ENCODE measurements around the gene OTOGL. TPM values are rescaled to one million over a fixed set of nuclear protein-coding genes. Genes with fewer than 3 reads are reported as not detected.

Gene OTOGL
- total RNA-seq, 1 donor from 2014 or later = 0.09 TPM

DNA sequence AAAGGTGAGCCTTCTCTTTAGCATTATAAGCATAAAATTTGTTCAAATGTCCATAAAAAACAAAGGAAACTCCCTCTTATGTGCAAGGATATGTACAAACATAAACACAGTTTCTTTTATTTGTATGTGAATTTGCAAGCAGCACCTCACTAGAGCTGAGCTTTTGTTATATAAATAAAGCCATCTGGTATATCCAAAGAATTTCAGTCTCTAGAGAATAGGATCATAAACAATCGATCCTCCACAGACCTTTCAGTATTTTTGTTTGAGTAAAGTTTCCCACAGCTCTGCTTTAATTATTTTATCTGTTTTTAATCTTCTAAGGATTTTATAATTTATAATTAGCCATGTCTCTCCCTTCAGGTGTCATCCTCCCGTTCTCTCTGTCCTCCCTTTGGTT lies 89.2 kb downstream of the OTOGL start:
- TF ChIP-seq, protein P1, sequence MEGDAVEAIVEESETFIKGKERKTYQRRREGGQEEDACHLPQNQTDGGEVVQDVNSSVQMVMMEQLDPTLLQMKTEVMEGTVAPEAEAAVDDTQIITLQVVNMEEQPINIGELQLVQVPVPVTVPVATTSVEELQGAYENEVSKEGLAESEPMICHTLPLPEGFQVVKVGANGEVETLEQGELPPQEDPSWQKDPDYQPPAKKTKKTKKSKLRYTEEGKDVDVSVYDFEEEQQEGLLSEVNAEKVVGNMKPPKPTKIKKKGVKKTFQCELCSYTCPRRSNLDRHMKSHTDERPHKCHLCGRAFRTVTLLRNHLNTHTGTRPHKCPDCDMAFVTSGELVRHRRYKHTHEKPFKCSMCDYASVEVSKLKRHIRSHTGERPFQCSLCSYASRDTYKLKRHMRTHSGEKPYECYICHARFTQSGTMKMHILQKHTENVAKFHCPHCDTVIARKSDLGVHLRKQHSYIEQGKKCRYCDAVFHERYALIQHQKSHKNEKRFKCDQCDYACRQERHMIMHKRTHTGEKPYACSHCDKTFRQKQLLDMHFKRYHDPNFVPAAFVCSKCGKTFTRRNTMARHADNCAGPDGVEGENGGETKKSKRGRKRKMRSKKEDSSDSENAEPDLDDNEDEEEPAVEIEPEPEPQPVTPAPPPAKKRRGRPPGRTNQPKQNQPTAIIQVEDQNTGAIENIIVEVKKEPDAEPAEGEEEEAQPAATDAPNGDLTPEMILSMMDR (IDR thresholded peaks at IDR 0.05) = no peak
- H3K27me3 ChIP-seq = no peaks in the 10 kb centered on the region
- H3K9me3 ChIP-seq = no peaks in the 10 kb centered on the region
- no peak overlapping the region for H3K27ac ChIP-seq
- ATAC-seq (no peak), DNase-seq (no peak)
- intact Hi-C loops (cut with DNase I) = no loop called here
- no peaks in the 10 kb centered on the region for H3K36me3 ChIP-seq
- H3K4me1 ChIP-seq = peaks cover 8% of the 10 kb centered on the region
- no peak overlapping the region for H3K4me3 ChIP-seq

DNA sequence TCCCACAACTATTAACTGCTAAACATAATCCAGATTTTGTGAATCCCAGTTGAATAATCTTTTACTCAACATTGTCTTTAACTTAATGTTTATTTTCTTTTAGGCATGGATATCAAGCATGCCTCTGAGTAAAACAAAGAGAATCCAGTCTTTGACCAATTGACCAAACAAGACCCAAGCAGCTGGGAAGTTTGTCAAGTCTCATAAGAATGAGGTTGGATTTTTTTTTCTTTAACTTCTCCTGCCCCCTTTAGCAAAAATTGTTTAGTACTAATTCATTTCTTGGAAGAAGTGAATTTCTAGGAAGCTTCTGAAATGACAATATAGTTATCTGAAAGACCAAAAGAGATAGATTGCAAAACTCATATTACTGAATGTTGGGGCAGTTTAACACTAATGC lies 89.9 kb downstream of the OTOGL start:
- Histone ChIP-seq H3K27ac (no peak overlapping the region), H3K4me3 (no peak overlapping the region), H3K27me3 (no peaks in the 10 kb centered on the region), H3K4me1 (peaks cover 8% of the 10 kb centered on the region), H3K9me3 (no peaks in the 10 kb centered on the region), H3K36me3 (no peaks in the 10 kb centered on the region)
- no peak for DNase-seq
- ATAC-seq = no peak
- intact Hi-C loops (cut with DNase I) = no loop called here
- TF ChIP-seq, protein P1 (IDR thresholded peaks at IDR 0.05) = no peak

DNA sequence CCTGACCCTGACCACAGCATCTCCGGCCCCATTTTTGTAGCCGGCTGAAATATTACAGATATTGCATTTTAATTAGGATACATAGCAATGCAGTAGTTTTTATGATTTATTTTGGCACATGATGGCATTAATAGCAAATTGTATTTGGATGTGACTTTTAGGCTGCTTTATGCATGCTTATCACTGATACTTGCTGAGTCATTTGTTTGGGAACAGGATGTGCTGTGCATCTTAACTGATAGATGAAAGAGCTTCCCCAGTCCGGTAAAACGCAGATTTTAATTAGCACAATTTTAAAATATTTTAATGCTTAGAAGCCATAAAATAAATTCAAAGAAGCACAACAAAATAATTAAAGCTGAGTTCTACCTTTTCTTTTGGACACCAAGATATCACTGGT lies 90.7 kb downstream of the OTOGL start:
- intact Hi-C loops (cut with DNase I) = no loop called here
- Histone ChIP-seq H3K4me1 (peaks cover 8% of the 10 kb centered on the region), H3K27me3 (no peaks in the 10 kb centered on the region), H3K4me3 (no peak overlapping the region), H3K9me3 (no peaks in the 10 kb centered on the region), H3K36me3 (no peaks in the 10 kb centered on the region), H3K27ac (no peak overlapping the region)
- ATAC-seq = no peak
- TF ChIP-seq, protein P1 (IDR thresholded peaks at IDR 0.05) = no peak
- no peak for DNase-seq

DNA sequence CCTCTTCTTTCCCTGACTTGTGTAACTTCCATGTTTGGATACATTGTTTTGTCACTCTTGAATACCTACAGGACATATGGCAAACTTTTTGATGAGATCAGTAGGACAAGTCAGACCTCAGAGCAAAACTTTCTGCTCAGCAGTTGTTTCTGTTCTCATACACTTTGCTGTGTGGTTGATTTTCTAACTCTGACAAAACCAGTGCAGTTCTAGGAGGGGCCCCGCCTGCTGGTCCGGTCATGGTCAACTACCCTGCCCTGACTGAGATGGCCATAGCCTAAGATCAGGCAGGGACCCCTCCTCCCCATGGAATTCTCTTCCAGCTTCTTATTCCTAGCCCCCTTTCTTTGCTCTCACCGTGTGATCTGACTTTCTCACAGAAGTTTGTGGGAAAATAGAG lies 92.8 kb downstream of the OTOGL start:
- no peak for DNase-seq
- Histone ChIP-seq H3K36me3 (no peaks in the 10 kb centered on the region), H3K27me3 (no peaks in the 10 kb centered on the region), H3K4me3 (no peak overlapping the region), H3K9me3 (no peaks in the 10 kb centered on the region), H3K27ac (no peak overlapping the region), H3K4me1 (peaks cover 5% of the 10 kb centered on the region)
- intact Hi-C loops (cut with DNase I) = no loop called here
- TF ChIP-seq, protein P1 (IDR thresholded peaks at IDR 0.05) = no peak
- ATAC-seq = no peak

DNA sequence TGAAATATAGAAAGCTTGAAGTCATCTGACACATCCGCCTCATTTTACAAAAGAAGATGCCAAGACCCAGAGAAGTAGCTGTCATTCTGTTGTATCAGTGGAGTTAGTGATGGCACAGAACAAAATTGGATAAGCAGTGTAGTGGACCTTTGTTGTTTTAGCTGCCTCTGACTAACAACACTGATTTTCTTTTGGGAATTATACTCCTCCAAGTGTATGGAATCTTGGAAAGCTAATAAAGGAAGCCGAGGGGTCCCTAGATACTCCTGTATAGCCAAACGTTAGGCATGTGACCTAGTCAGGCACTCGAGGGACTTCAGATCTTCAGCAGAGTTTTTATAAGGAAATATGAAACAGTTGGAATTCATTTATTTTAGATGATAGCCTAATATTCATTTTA lies 94.5 kb downstream of the OTOGL start:
- no peak overlapping the region for H3K4me3 ChIP-seq
- TF ChIP-seq, protein P1 (IDR thresholded peaks at IDR 0.05) = no peak
- H3K36me3 ChIP-seq = no peaks in the 10 kb centered on the region
- intact Hi-C loops (cut with DNase I) = no loop called here
- H3K27me3 ChIP-seq = no peaks in the 10 kb centered on the region
- no peaks in the 10 kb centered on the region for H3K4me1 ChIP-seq
- DNase-seq (no peak), ATAC-seq (no peak)
- H3K27ac ChIP-seq = no peak overlapping the region
- no peaks in the 10 kb centered on the region for H3K9me3 ChIP-seq

DNA sequence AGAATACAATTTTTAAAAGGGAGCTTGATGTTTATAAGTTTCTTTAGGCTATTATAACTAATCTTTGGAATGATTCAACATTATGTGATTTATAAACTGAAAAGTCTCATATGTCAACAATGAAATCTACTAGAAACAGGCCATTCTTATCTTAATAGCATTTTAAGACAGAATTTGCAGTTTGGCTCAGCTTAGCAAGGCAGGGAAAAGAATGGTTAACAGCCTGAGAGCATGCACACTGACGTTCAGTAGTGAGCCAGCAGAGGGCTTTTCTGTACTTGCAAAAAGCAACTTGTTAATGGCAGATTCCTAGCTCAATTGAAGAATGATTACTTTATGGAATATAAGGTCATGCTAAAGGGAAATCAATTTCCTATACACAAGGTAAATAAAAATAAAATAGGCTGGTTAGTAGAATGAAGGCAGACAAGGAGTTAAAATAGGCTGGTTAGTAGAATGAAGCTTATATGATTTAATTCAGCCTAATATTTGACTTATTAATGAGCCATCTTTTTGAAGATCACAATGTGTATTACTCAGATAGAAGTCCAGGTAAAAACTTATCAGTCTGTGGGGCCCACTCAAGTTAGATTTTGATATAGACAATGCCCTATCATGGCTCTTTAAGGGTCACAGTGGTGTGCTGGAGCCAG lies 95.9 kb downstream of the OTOGL start:
- DNase-seq (no peak), ATAC-seq (peak; percentile 37)
- Histone ChIP-seq H3K27me3 (no peaks in the 10 kb centered on the region), H3K27ac (no peak overlapping the region), H3K9me3 (no peaks in the 10 kb centered on the region), H3K36me3 (no peaks in the 10 kb centered on the region), H3K4me1 (no peaks in the 10 kb centered on the region), H3K4me3 (no peak overlapping the region)
- intact Hi-C loops (cut with DNase I) = no loop called here
- TF ChIP-seq, protein P1 (IDR thresholded peaks at IDR 0.05) = peak; percentile 48
